Adrenal gland (tissue), 5 donors: ENCODE data around the gene KLHL12.

Experiments used
- CTCF ChIP-seq, 6 experiments: fragments of 450-650 bp in 4 of 6; fragments of 200-600 bp in 2 of 6; sonication (generic) in 1 of 6; IDR thresholded peaks; 1 replicate in 5 of 6; 2 replicates in 1 of 6; pipeline versions ENCODE4 v1.5.1 to v1.8.0; 2016 to 2021; ENCODE audit warnings: antibody characterized with exemption in 6 of 6, mild to moderate bottlenecking in 2 of 6, moderate library complexity in 1 of 6
- POLR2A ChIP-seq, 2 donors: fragments of 450-650 bp; IDR thresholded peaks; one replicate each; pipeline ENCODE4 v1.6.1; 2017; ENCODE audit warnings: antibody characterized with exemption in 2 of 2, mild to moderate bottlenecking in 2 of 2, moderate library complexity in 1 of 2
- donor health status: DM: no; HTN: no; CAD: no.

GRCh38 chr1:202858789-202859414, 68.1 kb downstream of the KLHL12 start:
- TF ChIP-seq CTCF (IDR thresholded peaks at IDR 0.05) (no peak), POLR2A (IDR thresholded peaks at IDR 0.05) (no peak)
